Ascending aorta (tissue), 2 donors: ENCODE measurements around the gene ZNF689. TPM values are rescaled to one million over a fixed set of nuclear protein-coding genes. Genes with fewer than 3 reads are reported as not detected.

ENCODE experiments used
- DNase-seq, 2 donors: peaks; one replicate each; pipeline ENCODE4 v3.0.0-alpha.2; 2019; ENCODE audit warnings: low spot score in 2 of 2
- H3K27ac ChIP-seq, 2 donors: fragments of 200-600 bp; sonication (generic); one replicate each; pipeline ENCODE4 v1.5.1; 2016 to 2017; ENCODE audit warnings: mild to moderate bottlenecking in 1 of 2
- H3K27me3 ChIP-seq: fragments of 200-600 bp; sonication (generic); one replicate; pipeline ENCODE4 v1.5.1; 2017
- H3K36me3 ChIP-seq, 2 donors: fragments of 200-600 bp; sonication (generic); one replicate each; pipeline ENCODE4 v1.5.1; 2016
- H3K4me1 ChIP-seq, 2 donors: fragments of 200-600 bp; sonication (generic); one replicate each; pipeline ENCODE4 v1.5.1; 2016 to 2017; ENCODE audit warnings: mild to moderate bottlenecking in 1 of 2
- H3K4me3 ChIP-seq, 2 donors: fragments of 200-600 bp; sonication (generic); one replicate each; pipeline ENCODE4 v1.5.1; 2016 to 2017; ENCODE audit warnings: mild to moderate bottlenecking in 1 of 2
- H3K9me3 ChIP-seq, 2 donors: fragments of 200-600 bp; sonication (generic); one replicate each; pipeline ENCODE4 v1.5.1; 2016
- CTCF ChIP-seq, 3 experiments: fragments of 200-600 bp in 2 of 3; fragments of 450-650 bp in 1 of 3; sonication (generic) in 2 of 3; IDR thresholded peaks; one replicate each; pipeline ENCODE4 v1.5.1; 2016 to 2019; ENCODE audit warnings: antibody characterized with exemption in 3 of 3, mild to moderate bottlenecking in 1 of 3, moderate library complexity in 1 of 3
- intact Hi-C: fragments of 100-400 bp; cut with DNase I; formaldehyde crosslinking; loops from one replicate; pipeline ENCODE4 v1.15.1; 2023
- total RNA-seq: library from RNA; depleted of rRNA; stranded (reverse); fragments of >200 nt; gene quantifications from one replicate; pipeline ENCODE4 v1.1.0, GENCODE V29; 2016

Gene ZNF689
- total RNA-seq, 1 donor from 2014 or later, result 7.0 TPM

GRCh38 chr16:30567991-30568638 lies 42.1 kb downstream of the ZNF689 start:
- no peak for TF ChIP-seq CTCF (IDR thresholded peaks at IDR 0.05)
- peaks cover 13 to 21% of the 10 kb centered on the region in 2 donors for H3K4me1 ChIP-seq
- H3K4me3 ChIP-seq, result no peak overlapping the region
- DNase-seq, result no peak
- intact Hi-C loops, result no loop called here
- H3K27me3 ChIP-seq, result no peaks in the 10 kb centered on the region
- H3K9me3 ChIP-seq, result no peaks in the 10 kb centered on the region
- peaks cover 0 to 3% of the 10 kb centered on the region in 2 donors for H3K36me3 ChIP-seq
- H3K27ac ChIP-seq, result no peak overlapping the region

GRCh38 chr16:30567160-30567990 lies 42.8 kb downstream of the ZNF689 start:
- Histone ChIP-seq H3K27ac (no peak overlapping the region), H3K36me3 (peaks cover 0 to 3% of the 10 kb centered on the region in 2 donors), H3K4me1 (peaks cover 9 to 17% of the 10 kb centered on the region in 2 donors), H3K4me3 (no peak overlapping the region), H3K27me3 (no peaks in the 10 kb centered on the region), H3K9me3 (no peaks in the 10 kb centered on the region)
- DNase-seq, result no peak
- TF ChIP-seq CTCF (IDR thresholded peaks at IDR 0.05), result no peak
- intact Hi-C loops, result no loop called here

GRCh38 chr16:30566531-30566930 lies 43.7 kb downstream of the ZNF689 start:
- H3K9me3 ChIP-seq, result no peaks in the 10 kb centered on the region
- no peaks in the 10 kb centered on the region for H3K27me3 ChIP-seq
- intact Hi-C loops, result no loop called here
- peaks cover 0 to 3% of the 10 kb centered on the region in 2 donors for H3K36me3 ChIP-seq
- TF ChIP-seq CTCF (IDR thresholded peaks at IDR 0.05), result no peak
- H3K4me1 ChIP-seq, result peaks cover 7 to 14% of the 10 kb centered on the region in 2 donors
- H3K4me3 ChIP-seq, result no peak overlapping the region
- no peak overlapping the region for H3K27ac ChIP-seq
- no peak for DNase-seq

- intact Hi-C loops, result no loop called here
- no peaks in the 10 kb centered on the region for H3K9me3 ChIP-seq
- TF ChIP-seq CTCF (IDR thresholded peaks at IDR 0.05), result no peak
- no peak overlapping the region for H3K27ac ChIP-seq
- no peaks in the 10 kb centered on the region for H3K27me3 ChIP-seq
- peaks cover 7 to 15% of the 10 kb centered on the region in 2 donors for H3K4me1 ChIP-seq
- no peak for DNase-seq
- peaks cover 0 to 3% of the 10 kb centered on the region in 2 donors for H3K36me3 ChIP-seq
- H3K4me3 ChIP-seq, result no peak overlapping the region
These were observed 44.2 kb downstream of the ZNF689 start for GRCh38 chr16:30565984-30566383.

GRCh38 chr16:30565526-30565925 lies 44.7 kb downstream of the ZNF689 start:
- no peaks in the 10 kb centered on the region for H3K27me3 ChIP-seq
- H3K4me3 ChIP-seq, result no peak overlapping the region
- H3K36me3 ChIP-seq, result peaks cover 0 to 3% of the 10 kb centered on the region in 2 donors
- no peak for TF ChIP-seq CTCF (IDR thresholded peaks at IDR 0.05)
- peaks cover 7 to 11% of the 10 kb centered on the region in 2 donors for H3K4me1 ChIP-seq
- intact Hi-C loops, result no loop called here
- no peak overlapping the region for H3K27ac ChIP-seq
- no peaks in the 10 kb centered on the region for H3K9me3 ChIP-seq
- DNase-seq, result no peak
